ENCODE results near the gene IPO13.

DNA sequence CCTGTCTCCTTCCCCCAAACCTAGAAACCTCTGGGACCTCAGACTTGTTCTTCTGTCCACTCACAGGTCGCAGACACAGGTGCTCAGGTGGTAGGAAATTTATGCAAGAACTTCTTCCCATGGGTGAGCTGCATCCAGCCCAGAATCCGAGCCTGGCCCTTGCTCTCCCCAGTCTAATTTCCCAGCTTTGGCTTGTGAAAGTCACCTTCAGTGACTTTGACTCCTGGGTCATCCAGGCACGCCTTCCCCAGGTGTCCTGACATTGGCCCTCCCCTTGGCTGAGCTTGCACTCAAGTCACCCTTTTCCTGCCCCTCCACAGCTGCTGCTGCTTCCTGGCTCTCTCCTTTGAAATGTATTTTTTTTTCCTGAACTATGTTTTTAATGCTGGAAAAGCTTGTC is 6.6 kb downstream of the IPO13 start:
- TF ChIP-seq, protein P1, sequence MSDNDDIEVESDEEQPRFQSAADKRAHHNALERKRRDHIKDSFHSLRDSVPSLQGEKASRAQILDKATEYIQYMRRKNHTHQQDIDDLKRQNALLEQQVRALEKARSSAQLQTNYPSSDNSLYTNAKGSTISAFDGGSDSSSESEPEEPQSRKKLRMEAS (IDR thresholded peaks at IDR 0.05) = no peak
- no peak for TF ChIP-seq TAF1 (conservative IDR thresholded peaks at IDR 0.05)
- no peak for TF ChIP-seq EGR1 (IDR thresholded peaks at IDR 0.05; ENCODE audit: low read depth in 2 of 2)
- TF ChIP-seq, protein P2, sequence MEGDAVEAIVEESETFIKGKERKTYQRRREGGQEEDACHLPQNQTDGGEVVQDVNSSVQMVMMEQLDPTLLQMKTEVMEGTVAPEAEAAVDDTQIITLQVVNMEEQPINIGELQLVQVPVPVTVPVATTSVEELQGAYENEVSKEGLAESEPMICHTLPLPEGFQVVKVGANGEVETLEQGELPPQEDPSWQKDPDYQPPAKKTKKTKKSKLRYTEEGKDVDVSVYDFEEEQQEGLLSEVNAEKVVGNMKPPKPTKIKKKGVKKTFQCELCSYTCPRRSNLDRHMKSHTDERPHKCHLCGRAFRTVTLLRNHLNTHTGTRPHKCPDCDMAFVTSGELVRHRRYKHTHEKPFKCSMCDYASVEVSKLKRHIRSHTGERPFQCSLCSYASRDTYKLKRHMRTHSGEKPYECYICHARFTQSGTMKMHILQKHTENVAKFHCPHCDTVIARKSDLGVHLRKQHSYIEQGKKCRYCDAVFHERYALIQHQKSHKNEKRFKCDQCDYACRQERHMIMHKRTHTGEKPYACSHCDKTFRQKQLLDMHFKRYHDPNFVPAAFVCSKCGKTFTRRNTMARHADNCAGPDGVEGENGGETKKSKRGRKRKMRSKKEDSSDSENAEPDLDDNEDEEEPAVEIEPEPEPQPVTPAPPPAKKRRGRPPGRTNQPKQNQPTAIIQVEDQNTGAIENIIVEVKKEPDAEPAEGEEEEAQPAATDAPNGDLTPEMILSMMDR (IDR thresholded peaks at IDR 0.05; ENCODE audit: low read depth, low read length, missing input control) = no peak
- TF ChIP-seq, protein P3, sequence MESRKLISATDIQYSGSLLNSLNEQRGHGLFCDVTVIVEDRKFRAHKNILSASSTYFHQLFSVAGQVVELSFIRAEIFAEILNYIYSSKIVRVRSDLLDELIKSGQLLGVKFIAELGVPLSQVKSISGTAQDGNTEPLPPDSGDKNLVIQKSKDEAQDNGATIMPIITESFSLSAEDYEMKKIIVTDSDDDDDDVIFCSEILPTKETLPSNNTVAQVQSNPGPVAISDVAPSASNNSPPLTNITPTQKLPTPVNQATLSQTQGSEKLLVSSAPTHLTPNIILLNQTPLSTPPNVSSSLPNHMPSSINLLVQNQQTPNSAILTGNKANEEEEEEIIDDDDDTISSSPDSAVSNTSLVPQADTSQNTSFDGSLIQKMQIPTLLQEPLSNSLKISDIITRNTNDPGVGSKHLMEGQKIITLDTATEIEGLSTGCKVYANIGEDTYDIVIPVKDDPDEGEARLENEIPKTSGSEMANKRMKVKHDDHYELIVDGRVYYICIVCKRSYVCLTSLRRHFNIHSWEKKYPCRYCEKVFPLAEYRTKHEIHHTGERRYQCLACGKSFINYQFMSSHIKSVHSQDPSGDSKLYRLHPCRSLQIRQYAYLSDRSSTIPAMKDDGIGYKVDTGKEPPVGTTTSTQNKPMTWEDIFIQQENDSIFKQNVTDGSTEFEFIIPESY (IDR thresholded peaks at IDR 0.05) = no peak
- no peak for TF ChIP-seq JUND (IDR thresholded peaks at IDR 0.05)

All from liver (tissue), 3 donors.